Osteoblast (primary cell): ENCODE results near the gene SMC3. TPM values are rescaled to one million over a fixed set of nuclear protein-coding genes. Genes with fewer than 3 reads are reported as not detected.

Source experiments
- DNase-seq: peaks from one replicate; pipeline ENCODE4 v3.0.0; 2011; ENCODE audit warnings: low spot score, mixed read lengths; ENCODE audit not compliant: insufficient read length; ENCODE audit errors: missing footprints
- H2AFZ ChIP-seq: 2 replicates; pipeline ENCODE4 v1.6.0; 2011; ENCODE audit warnings: mild to moderate bottlenecking, low read length
- H3K27ac ChIP-seq: 2 replicates; pipeline ENCODE4 v1.5.1; 2011; ENCODE audit warnings: mild to moderate bottlenecking, low read depth, low read length, moderate library complexity
- H3K27me3 ChIP-seq: 2 replicates; pipeline ENCODE4 v1.6.0; 2012; ENCODE audit warnings: mild to moderate bottlenecking, control low read depth, inconsistent platforms, low read length, moderate library complexity; ENCODE audit not compliant: insufficient read depth
- H3K36me3 ChIP-seq: 2 replicates; pipeline ENCODE4 v1.5.1; 2011; ENCODE audit warnings: mild to moderate bottlenecking, low read length, control low read depth, moderate library complexity; ENCODE audit not compliant: insufficient read depth
- H3K4me1 ChIP-seq: 2 replicates; pipeline ENCODE4 v1.5.1; 2011; ENCODE audit warnings: mild to moderate bottlenecking, low read length, control low read depth, moderate library complexity; ENCODE audit not compliant: insufficient read depth
- H3K4me2 ChIP-seq: 2 replicates; pipeline ENCODE4 v1.6.0; 2011; ENCODE audit warnings: mild to moderate bottlenecking, low read length; ENCODE audit not compliant: insufficient read depth
- H3K4me3 ChIP-seq: fragments of 200-600 bp; sonication (generic); 3 replicates; pipeline ENCODE4 v1.5.1; 2012; ENCODE audit warnings: mild to moderate bottlenecking, low read length, inconsistent platforms; ENCODE audit not compliant: insufficient read depth
- H3K79me2 ChIP-seq: 2 replicates; pipeline ENCODE4 v1.6.0; 2012; ENCODE audit warnings: mild to moderate bottlenecking, low read length, control low read depth, inconsistent platforms; ENCODE audit not compliant: insufficient read depth
- H3K9me3 ChIP-seq: 2 replicates; pipeline ENCODE4 v1.5.1; 2011; ENCODE audit warnings: low read depth, low read length, control low read depth
- H4K20me1 ChIP-seq: 2 replicates; pipeline ENCODE4 v1.6.0; 2012; ENCODE audit warnings: mild to moderate bottlenecking, low read length, control low read depth; ENCODE audit not compliant: insufficient read depth
- small RNA-seq: library from RNA; depleted of rRNA; stranded (forward); fragments of <200 nt; gene quantifications from one replicate; pipeline ENCODE3, GENCODE V24; 2012
- total RNA-seq: library from RNA; depleted of rRNA; stranded (reverse); fragments of >200 nt; gene quantifications from 2 replicates; pipeline ENCODE4 v1.2.3, GENCODE V29; 2012
- TF ChIP-seq, protein P1 (sequence below): IDR thresholded peaks from 2 replicates; pipeline ENCODE4 v1.5.1; 2011; ENCODE audit warnings: mild to moderate bottlenecking, low read depth, low read length, moderate library complexity; ENCODE audit errors: extremely low read depth

The SMC3 gene
- total RNA-seq, 1 donor = 20.3 TPM

DNA sequence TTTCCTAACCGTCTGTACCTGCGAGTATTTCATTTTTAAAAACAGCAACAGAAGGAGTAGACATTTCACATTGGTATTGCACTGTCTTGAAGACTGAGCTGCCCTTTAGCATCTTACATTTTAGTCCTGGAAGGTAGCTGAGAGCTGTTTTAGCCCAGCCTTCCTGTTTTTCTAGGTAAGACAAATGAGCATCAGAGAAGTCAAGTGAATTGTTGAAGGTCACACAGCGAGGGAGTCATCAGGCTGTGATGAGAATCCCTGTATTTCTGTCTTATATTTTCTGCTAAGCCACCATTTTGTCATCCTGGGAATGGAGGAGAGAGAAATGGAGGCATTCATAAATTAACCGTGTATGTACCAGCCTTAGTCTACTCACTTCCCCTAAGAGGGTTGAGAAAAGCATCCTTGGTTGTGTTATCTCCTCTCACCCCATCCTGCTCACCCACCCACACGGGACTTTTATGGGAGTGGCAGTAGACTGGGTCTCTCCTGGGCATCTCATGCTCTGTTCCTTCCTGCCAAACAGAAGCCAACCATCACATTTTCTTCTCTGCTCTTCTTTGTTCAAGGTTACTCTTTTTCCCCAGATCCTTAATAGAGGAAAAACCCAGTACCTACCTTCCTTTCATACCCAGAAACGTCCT is 85.1 kb downstream of the SMC3 start:
- Histone ChIP-seq H3K36me3 (no peaks in the 10 kb centered on the region), H4K20me1 (no peaks in the 10 kb centered on the region), H3K79me2 (no peaks in the 10 kb centered on the region), H3K4me3 (no peak overlapping the region), H3K9me3 (no peaks in the 10 kb centered on the region), H3K4me1 (no peaks in the 10 kb centered on the region), H3K4me2 (no peak overlapping the region), H3K27me3 (peaks cover 12% of the 10 kb centered on the region), H2AFZ (no peak overlapping the region), H3K27ac (no peak overlapping the region)
- TF ChIP-seq, protein P1, sequence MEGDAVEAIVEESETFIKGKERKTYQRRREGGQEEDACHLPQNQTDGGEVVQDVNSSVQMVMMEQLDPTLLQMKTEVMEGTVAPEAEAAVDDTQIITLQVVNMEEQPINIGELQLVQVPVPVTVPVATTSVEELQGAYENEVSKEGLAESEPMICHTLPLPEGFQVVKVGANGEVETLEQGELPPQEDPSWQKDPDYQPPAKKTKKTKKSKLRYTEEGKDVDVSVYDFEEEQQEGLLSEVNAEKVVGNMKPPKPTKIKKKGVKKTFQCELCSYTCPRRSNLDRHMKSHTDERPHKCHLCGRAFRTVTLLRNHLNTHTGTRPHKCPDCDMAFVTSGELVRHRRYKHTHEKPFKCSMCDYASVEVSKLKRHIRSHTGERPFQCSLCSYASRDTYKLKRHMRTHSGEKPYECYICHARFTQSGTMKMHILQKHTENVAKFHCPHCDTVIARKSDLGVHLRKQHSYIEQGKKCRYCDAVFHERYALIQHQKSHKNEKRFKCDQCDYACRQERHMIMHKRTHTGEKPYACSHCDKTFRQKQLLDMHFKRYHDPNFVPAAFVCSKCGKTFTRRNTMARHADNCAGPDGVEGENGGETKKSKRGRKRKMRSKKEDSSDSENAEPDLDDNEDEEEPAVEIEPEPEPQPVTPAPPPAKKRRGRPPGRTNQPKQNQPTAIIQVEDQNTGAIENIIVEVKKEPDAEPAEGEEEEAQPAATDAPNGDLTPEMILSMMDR = no peak
- DNase-seq = no peak

Small RNA genes within 50 kb of the gene (small RNA-seq; reads per million reads assigned to genes)
- not detected for gene RF00019

Other genes starting within 250 kb of the SMC3 start
- gene DUSP5, start 69.8 kb upstream of the SMC3 start, total RNA-seq = 8.5 and 10.1 TPM in 2 replicates
- gene RBM20, start 76.6 kb downstream of the SMC3 start, total RNA-seq = under 0.01 TPM in 1 of 2 replicates, not detected in the other